GM18499 (cell line): ENCODE data around the gene WT1.

ENCODE experiments used
- ATAC-seq: cut with Tn5 transposase; IDR thresholded peaks from one replicate; pipeline ENCODE4 v1.9.1; 2021; ENCODE audit warnings: moderate number of reproducible peaks; ENCODE audit not compliant: insufficient read depth, unreplicated experiment

The WT1 gene

GRCh38 chr11:32426819-32427615 is 8.3 kb downstream of the WT1 start:
- no peak for ATAC-seq

GRCh38 chr11:32426192-32426591 is 9.1 kb downstream of the WT1 start:
- no peak for ATAC-seq

GRCh38 chr11:32425761-32426160 is 9.6 kb downstream of the WT1 start:
- ATAC-seq, result no peak

GRCh38 chr11:32422545-32422944 is 12.8 kb downstream of the WT1 start:
- no peak for ATAC-seq

GRCh38 chr11:32421992-32422391 is 13.3 kb downstream of the WT1 start:
- ATAC-seq, result no peak

GRCh38 chr11:32420937-32421901 is 14.1 kb downstream of the WT1 start:
- ATAC-seq, result peak; percentile 68

- no peak for ATAC-seq
These were observed 15.2 kb downstream of the WT1 start for GRCh38 chr11:32420139-32420538.

- ATAC-seq, result no peak
These were observed 16.5 kb downstream of the WT1 start for GRCh38 chr11:32418836-32419235.

- ATAC-seq, result no peak
These were observed 17.5 kb downstream of the WT1 start for GRCh38 chr11:32417806-32418205.

GRCh38 chr11:32416301-32416700 is 19.0 kb downstream of the WT1 start:
- no peak for ATAC-seq

- ATAC-seq, result no peak
These were observed 20.4 kb downstream of the WT1 start for GRCh38 chr11:32414925-32415324.

- no peak for ATAC-seq
These were observed 23.3 kb downstream of the WT1 start for GRCh38 chr11:32411942-32412615.

- no peak for ATAC-seq
These were observed 29.7 kb downstream of the WT1 start for GRCh38 chr11:32405592-32405991.

GRCh38 chr11:32402836-32403235 is 32.5 kb downstream of the WT1 start:
- ATAC-seq, result no peak

- no peak for ATAC-seq
These were observed 34.5 kb downstream of the WT1 start for GRCh38 chr11:32400670-32401369.

- ATAC-seq, result no peak
These were observed 35.1 kb downstream of the WT1 start for GRCh38 chr11:32400196-32400595.

- ATAC-seq, result no peak
These were observed 38.3 kb downstream of the WT1 start for GRCh38 chr11:32396991-32397390.

- ATAC-seq, result no peak
These were observed 39.0 kb downstream of the WT1 start for GRCh38 chr11:32396331-32396730.

GRCh38 chr11:32395127-32395526 is 40.2 kb downstream of the WT1 start:
- ATAC-seq, result no peak

- ATAC-seq, result no peak
These were observed 42.5 kb downstream of the WT1 start for GRCh38 chr11:32392840-32393239.
